DND-41 (cell line): ENCODE measurements around the gene EPHA1.

Source experiments
- CTCF ChIP-seq: IDR thresholded peaks from 2 replicates; pipeline ENCODE4 v1.5.1; 2012; ENCODE audit warnings: borderline replicate concordance, low read length, moderate library complexity, mild to moderate bottlenecking; ENCODE audit not compliant: poor library complexity, severe bottlenecking; ENCODE audit errors: extremely low read depth
- EZH2 ChIP-seq: IDR thresholded peaks from 3 replicates; pipeline ENCODE4 v1.6.1; 2012; ENCODE audit warnings: borderline replicate concordance, low read depth, mild to moderate bottlenecking, moderate library complexity, low read length, inconsistent platforms; ENCODE audit not compliant: severe bottlenecking

GRCh38 chr7:143449793-143450192 lies 41.1 kb upstream of the EPHA1 start:
- TF ChIP-seq CTCF (no peak), EZH2 (no peak)
